GM06990 (cell line): ENCODE data around the gene USP22.
"Not testable (repeated sequence)": the region's sequence is repeated elsewhere in the genome, so short reads cannot be mapped to it uniquely, and the experiment has no call there.

Experiments used
- DNase-seq: peaks from one replicate; pipeline ENCODE4 v3.0.0-alpha.2; 2011; ENCODE audit not compliant: insufficient read length; ENCODE audit errors: extremely low read depth
- H3K27me3 ChIP-seq: replicated peaks from 2 replicates; pipeline ENCODE4 v1.6.0; 2011; ENCODE audit warnings: low read length; ENCODE audit not compliant: control insufficient read depth, insufficient read depth
- H3K36me3 ChIP-seq: 2 replicates; pipeline ENCODE4 v1.5.1; 2011; ENCODE audit warnings: low read length; ENCODE audit not compliant: control insufficient read depth, insufficient read depth
- H3K4me3 ChIP-seq: replicated peaks from 2 replicates; pipeline ENCODE4 v1.5.1; 2011; ENCODE audit warnings: low read depth, mild to moderate bottlenecking, control low read depth, low read length
- CTCF ChIP-seq: IDR thresholded peaks from 2 replicates; pipeline ENCODE4 v1.5.1; 2011; ENCODE audit warnings: low read length, control low read depth, mild to moderate bottlenecking, inconsistent platforms; ENCODE audit not compliant: insufficient read depth, poor library complexity, severe bottlenecking

USP22 gene

GRCh38 chr17:21042458-21043295 is at the start of gene USP22:
TSS of gene USP22 (minus strand) at chr17:21043011. CDS start at chr17:21042835, 176 bp downstream.
- DNase-seq = no peak
- Histone ChIP-seq H3K27me3 (no peaks in the 10 kb centered on the region), H3K4me3 (peak within 1 kb of the TSS; percentile 88), H3K36me3 (peaks cover 2% of the 10 kb centered on the region; the same call in 1 of the 2 replicates)
- TF ChIP-seq CTCF = no peak

DNA sequence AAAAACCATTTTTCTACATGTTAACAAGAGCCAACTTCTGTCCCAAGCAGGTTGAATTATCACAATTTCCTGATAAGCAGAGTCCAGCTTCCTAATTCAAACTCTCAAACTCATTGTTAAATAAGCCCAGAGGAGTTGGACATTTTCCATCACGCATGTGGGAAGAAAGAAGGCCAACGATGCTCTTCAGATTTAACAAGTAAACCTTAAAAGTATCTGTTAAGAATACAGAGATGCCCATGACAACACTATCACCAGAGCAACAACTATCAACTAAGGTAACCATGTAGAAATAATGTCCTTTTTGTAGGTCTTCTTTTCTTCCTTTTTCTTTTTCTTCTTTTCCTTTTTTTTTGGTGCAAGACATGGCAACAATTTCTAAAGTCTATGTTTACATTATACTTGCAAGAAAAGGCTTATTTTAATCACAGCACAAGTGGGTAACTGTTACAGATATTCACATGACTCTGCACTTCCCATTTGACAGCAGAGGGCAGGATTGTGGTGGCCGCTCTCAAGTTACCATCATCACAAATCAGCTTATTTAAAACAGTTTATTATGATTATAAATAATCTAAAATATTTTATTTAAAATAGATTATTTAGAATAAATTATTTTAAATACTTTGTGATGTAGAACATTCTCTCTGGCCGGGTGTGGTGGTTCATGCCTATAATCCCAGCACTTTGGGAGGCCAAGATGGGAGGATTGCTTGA is 48.2 kb upstream of the USP22 start:
- Histone ChIP-seq H3K4me3 (no peak overlapping the region), H3K27me3 (no peaks in the 10 kb centered on the region), H3K36me3 (no peaks in the 10 kb centered on the region)
- DNase-seq = no peak
- no peak for TF ChIP-seq CTCF

- Histone ChIP-seq H3K36me3 (no peaks in the 10 kb centered on the region), H3K27me3 (no peaks in the 10 kb centered on the region), H3K4me3 (no peak overlapping the region)
- DNase-seq = no peak
- TF ChIP-seq CTCF = no peak
Measured at GRCh38 chr17:21089933-21090901, 47.4 kb upstream of the USP22 start.

DNA sequence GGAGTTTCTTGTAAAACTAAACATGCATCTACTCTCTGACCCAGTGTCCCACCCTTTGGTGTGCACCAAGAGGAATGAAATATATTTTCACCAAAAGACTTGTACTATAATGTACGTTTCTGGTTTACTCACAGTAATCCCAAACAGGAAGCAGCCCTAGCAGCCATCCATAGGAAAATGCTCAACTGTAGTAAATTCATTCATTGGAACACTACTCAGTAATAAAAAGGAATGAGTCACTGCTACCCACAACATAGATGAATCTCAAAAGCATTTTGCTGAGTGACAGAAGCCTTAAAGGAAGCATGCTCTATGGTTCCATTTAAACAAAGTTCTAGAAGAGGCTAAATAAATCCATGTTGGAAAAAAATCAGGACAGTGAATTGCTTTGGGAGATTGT is 46.3 kb upstream of the USP22 start:
- H3K36me3 ChIP-seq = no peaks in the 10 kb centered on the region
- no peaks in the 10 kb centered on the region for H3K27me3 ChIP-seq
- no peak overlapping the region for H3K4me3 ChIP-seq
- TF ChIP-seq CTCF = no peak
- no peak for DNase-seq

DNA sequence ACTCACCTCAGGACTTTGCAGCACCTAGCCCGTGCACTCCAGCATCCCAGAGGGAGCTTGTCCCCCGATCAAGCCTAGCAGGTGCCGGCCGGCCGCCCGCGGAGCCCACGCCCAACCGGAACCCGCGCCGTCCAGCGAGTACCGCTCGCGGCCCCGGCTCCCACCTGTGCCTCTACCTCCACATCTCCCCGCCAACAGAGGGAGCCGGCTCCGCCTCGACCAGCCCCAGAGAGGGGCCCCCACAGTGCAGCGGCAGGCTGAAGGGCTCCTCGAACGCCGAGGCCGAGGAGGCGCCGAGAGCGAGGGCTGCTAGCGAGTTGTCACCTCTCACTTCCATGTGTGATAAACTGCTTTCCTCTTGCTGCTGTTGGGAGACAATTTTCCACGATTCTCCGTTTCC is 42.9 kb upstream of the USP22 start:
- no peaks in the 10 kb centered on the region for H3K27me3 ChIP-seq
- TF ChIP-seq CTCF = no peak
- DNase-seq = peak; percentile 33
- no peaks in the 10 kb centered on the region for H3K36me3 ChIP-seq
- H3K4me3 ChIP-seq = no peak overlapping the region

DNA sequence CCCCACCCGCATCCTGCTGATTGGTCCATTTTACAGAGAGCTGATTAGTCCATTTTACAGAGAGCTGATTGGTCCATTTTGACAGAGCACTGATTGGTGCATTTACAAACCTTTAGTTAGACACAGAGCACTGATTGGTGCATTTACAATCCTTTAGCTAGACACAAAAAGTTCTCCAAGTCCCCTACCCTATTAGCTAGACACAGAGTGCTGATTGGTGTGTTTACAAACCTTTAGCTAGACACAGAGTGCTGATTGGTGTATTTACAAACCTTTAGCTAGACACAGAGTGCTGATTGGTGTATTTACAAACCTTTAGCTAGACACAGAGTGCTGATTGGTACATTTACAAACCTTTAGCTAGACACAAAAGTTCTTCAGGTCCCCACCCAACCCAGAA is 42.5 kb upstream of the USP22 start:
- not testable (repeated sequence) for H3K27me3 ChIP-seq, H3K4me3 ChIP-seq, H3K36me3 ChIP-seq, DNase-seq
